CD4-positive, alpha-beta T cell treated with Interleukin-17A for 4 hours (primary cell): Measurements from ENCODE around the gene KRT3.

Experiments
- DNase-seq: peaks from one replicate; pipeline ENCODE4 v3.0.0-alpha.2; 2020; ENCODE audit warnings: mixed read lengths

The KRT3 gene

DNA sequence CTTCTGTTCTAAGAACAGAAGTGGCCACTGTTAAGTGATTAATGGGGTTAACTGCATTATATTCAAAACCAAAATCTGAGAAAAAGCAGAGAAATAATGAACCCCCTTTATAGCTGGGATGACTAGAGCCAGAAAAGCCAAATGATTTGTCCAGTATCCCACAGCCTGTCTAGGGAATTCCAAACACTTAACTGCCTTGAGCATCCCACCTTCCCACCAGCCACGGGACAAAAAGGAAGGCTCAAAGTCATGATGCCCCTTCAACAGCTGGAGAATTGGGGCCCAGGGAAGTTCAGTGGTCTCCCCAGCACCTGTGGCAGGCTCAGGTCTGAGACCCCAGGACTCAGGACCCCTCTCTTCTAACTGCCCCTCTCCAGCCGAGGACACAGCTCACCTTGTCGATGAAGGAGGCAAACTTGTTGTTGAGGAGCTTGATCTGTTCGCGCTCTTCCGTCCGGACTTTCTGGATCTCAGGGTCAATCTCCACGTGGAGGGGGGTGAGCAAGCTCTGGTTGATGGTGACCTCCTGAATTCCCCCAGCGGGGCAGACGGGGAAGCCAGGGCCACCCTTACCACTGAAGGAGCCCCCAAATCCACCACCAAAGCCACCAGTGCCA lies 17.4 kb upstream of the KRT3 start:
- DNase-seq = no peak

- DNase-seq = no peak
Observed at GRCh38 chr12:52812749-52813148, 16.8 kb upstream of the KRT3 start.

DNA sequence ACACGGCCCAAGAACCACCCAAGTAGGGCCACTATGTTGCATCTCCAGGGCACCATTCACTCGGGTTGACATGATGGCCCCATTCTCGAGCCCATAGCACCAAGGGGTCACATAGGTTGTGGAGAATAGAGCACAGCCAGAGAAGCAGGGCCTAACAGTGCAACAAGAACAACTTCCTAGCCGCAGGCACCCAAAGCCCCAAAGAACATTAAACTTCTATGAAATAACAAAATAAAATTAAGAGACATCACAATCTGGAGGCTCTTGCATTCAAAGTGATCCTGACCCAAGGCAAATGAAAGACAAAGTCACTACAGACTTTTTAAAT lies 16.1 kb upstream of the KRT3 start:
- DNase-seq = no peak

- DNase-seq = no peak
Observed at GRCh38 chr12:52811191-52812072, 15.5 kb upstream of the KRT3 start.

DNA sequence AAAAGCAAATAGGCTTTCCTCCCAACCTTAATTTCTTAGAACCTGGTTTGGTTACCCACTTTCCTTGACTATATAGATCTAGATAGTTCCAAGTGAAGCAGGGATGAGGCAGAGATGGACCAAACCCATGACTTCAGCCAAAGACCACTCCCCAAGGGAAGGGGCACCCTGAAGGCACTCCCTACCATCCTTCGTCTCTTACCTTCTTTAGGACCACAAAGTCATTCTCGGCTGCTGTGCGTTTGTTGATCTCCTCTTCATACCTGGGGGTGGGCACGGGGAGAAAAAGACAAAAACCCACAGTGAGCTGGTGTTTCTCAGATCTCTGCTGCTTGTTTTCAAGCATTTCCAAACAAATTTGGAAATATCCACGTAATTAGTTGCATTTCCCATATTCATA lies 14.6 kb upstream of the KRT3 start:
- DNase-seq = no peak

- DNase-seq = no peak
Observed at GRCh38 chr12:52809166-52809565, 13.2 kb upstream of the KRT3 start.

DNA sequence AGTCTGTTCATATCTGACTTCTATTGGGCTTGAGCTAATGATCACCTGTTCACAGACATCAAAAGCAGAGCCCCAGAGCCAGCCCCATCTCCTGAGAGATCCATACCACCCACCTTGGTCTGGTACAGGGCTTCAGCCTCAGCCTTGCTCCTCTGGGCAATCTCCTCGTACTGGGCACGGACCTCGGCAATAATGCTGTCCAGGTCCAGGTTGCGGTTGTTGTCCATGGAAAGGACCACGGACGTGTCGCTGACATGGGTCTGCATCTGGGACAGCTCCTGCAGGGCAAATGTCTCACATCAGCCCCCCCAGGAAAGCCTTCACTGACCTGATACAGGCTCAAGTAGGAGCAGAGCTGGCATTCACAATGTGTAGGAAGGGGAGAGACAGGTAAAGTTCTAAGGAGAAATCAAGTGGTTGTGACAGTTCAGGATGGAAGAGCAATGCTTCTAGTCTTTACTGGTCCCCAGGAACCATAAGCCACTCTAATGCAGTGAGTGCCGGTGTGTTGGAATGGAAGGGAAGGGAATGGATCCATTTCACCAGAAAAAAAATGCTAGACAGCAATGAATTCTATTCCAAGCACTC lies 12.8 kb upstream of the KRT3 start:
- DNase-seq = no peak

DNA sequence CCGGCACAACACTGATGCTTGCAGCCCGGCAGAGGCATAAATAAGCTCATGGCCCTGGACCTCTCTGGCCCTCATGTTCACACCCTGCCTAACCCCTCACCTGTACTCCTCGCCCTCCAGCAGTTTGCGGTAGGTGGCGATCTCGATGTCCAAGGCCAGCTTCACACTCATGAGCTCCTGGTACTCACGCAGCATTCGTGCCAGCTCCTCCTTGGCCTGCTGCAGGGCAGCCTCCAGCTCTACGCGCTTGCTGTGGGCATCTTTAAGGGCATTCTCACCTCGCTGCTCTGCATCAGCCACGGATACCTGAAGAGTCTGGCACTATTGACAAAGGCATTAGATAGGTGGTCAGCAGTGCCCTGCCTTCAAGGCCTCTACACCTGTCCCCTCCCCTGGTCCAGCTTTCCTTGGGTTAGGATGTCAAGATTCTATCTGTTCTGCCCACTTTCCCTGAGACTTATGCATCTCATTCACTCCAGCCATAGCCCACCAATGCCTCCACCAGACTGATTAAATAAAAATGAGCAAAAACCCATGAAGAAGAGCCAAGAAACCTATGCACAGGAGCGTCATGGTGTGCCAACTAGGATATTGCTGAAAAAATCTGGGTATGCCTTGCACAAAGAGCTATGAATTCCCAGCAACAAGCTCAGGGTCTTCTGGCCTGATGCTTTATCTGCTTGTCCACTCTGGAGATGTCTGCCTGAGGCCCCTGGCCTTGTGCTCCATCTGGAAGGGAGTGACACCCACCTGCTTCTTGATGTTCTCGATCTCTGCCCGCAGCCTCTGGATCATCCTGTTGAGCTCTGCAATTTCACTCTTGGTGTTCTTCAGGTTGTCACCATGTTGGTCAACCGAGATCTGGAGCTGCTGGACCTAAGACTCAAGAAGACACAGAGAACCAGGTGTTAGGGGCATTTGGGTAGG lies 11.9 kb upstream of the KRT3 start:
- DNase-seq = no peak

GRCh38 chr12:52806821-52807543 lies 11.1 kb upstream of the KRT3 start:
- no peak for DNase-seq

GRCh38 chr12:52806169-52806811 lies 10.4 kb upstream of the KRT3 start:
- DNase-seq = no peak

DNA sequence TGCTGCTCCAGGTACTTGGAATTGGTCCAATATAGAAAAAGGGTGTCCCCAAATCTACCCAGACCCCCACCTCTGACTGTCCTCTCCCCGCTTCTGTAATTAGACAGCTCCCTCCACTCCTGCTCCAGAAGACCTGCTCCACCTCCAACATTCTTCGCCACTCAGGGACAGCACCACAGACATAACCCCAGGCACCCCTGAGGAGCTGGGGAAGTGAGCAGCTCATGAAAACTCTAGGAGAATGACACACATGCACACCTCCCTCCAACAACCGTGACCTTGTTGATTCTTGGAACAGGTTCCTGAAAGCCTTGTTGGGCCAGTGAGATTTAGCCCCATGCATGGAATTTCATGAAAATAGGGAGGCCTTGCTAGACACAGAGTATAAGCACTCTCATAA lies 9.8 kb upstream of the KRT3 start:
- DNase-seq = no peak

DNA sequence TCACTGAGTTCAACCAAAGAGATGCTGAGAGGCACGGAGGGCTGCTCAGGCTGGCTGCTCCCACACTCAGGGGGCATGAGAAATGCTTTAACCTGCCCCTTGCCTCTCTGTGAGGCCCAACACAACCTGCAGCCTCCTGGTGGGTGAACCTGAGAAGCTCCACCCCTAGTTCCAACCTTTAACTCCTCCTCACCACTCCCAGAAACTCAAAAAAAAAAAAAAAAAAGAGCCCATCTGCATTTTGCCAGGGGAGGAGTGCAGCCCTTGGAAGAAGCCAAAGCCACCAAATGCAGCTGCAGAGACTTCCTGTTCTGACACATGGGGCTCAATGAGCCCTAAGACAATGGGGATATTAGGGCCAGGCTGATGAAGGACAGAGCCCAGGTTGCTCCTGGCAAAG lies 9.1 kb upstream of the KRT3 start:
- no peak for DNase-seq

DNA sequence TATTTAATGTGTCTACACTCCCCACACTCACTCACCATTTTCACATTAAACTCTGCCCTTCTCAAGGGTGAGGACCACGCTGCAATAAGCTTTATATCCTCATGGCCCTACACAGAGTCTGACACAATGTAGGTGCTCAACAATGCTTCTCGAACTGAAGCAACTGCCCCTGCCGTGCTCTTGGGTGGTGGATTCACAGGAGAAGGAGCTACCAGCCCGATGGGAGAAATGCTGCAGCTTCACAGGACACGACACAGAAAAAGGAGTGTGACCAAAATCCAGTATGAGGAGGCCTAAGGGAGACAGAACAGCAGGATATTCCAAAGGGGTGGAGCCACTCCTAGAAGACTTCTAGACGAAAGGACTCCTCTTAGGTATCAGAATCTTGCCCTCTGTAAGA lies 6.5 kb upstream of the KRT3 start:
- DNase-seq = no peak

GRCh38 chr12:52801773-52802172 lies 5.9 kb upstream of the KRT3 start:
- no peak for DNase-seq

GRCh38 chr12:52800259-52800917 lies 4.5 kb upstream of the KRT3 start:
- no peak for DNase-seq

- DNase-seq = no peak
Observed at GRCh38 chr12:52799505-52800211, 3.7 kb upstream of the KRT3 start.

- DNase-seq = no peak
Observed at GRCh38 chr12:52798671-52799504, 3.0 kb upstream of the KRT3 start.

DNA sequence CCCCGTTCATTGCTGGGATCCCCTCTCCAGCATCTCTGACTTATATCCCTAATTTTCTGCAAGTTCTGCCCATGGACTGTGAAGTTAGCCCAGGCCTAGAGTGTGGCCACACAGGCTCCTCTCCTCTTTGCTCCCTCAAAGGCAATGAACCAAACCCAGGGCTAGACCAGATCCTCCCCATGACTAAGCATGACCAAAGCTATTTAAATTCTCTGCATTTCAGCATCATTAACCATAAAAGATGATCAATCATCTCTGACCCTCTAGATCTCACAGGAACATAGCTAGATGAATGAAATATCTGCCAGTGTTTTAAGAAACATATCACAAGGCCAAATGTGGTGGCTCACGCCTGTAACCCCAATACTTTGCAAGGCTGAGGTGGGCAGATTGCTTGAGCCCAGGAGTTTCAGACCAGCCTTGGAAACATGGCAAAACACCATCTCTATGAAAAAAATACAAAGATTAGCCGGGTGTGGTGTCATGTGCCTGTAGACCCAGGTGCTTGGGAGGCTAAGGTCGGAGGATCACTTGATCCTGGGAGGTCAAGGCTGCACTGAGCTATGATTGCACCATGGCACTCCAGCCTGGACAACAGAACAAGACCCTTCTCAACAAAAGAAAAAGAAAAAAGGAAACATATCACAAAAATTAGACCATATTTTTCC lies 2.2 kb upstream of the KRT3 start:
- no peak for DNase-seq

GRCh38 chr12:52797529-52797894 lies 1.6 kb upstream of the KRT3 start:
- DNase-seq = no peak
